ENCODE data around the gene C16orf87. TPM values are rescaled to one million over a fixed set of nuclear protein-coding genes. Genes with fewer than 3 reads are reported as not detected.
A peak's percentile ranks its signal among the peaks of the same experiment; 100 is the strongest.

Gene C16orf87
- total and polyA plus RNA-seq, 2 experiments from 2014 or later = 41.0 to 45.1 TPM

GRCh38 chr16:46866286-46866685 lies 35.3 kb upstream of the C16orf87 start:
- DNase-seq (ENCODE audit: low read depth in 1 of 2, low spot score in 1 of 2) = no peak
- Histone ChIP-seq H3K36me3 (no peaks in the 10 kb centered on the region), H3K27me3 (no peaks in the 10 kb centered on the region), H3K4me3 (no peak overlapping the region), H3K27ac (no peak overlapping the region), H3K4me1 (ENCODE audit: low read depth) (no peaks in the 10 kb centered on the region), H3K9me3 (ENCODE audit: low read depth) (no peaks in the 10 kb centered on the region)
- TF ChIP-seq, protein P1, sequence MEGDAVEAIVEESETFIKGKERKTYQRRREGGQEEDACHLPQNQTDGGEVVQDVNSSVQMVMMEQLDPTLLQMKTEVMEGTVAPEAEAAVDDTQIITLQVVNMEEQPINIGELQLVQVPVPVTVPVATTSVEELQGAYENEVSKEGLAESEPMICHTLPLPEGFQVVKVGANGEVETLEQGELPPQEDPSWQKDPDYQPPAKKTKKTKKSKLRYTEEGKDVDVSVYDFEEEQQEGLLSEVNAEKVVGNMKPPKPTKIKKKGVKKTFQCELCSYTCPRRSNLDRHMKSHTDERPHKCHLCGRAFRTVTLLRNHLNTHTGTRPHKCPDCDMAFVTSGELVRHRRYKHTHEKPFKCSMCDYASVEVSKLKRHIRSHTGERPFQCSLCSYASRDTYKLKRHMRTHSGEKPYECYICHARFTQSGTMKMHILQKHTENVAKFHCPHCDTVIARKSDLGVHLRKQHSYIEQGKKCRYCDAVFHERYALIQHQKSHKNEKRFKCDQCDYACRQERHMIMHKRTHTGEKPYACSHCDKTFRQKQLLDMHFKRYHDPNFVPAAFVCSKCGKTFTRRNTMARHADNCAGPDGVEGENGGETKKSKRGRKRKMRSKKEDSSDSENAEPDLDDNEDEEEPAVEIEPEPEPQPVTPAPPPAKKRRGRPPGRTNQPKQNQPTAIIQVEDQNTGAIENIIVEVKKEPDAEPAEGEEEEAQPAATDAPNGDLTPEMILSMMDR (IDR thresholded peaks at IDR 0.05; ENCODE audit: low read depth, low read length) = no peak

- no peak overlapping the region for H3K27ac ChIP-seq
- no peaks in the 10 kb centered on the region for H3K36me3 ChIP-seq
- H3K9me3 ChIP-seq (ENCODE audit: low read depth) = no peaks in the 10 kb centered on the region
- DNase-seq (ENCODE audit: low read depth in 1 of 2, low spot score in 1 of 2) = no peak
- no peaks in the 10 kb centered on the region for H3K4me1 ChIP-seq (ENCODE audit: low read depth)
- TF ChIP-seq, protein P1 (IDR thresholded peaks at IDR 0.05; ENCODE audit: low read depth, low read length) = no peak
- no peaks in the 10 kb centered on the region for H3K27me3 ChIP-seq
- H3K4me3 ChIP-seq = no peak overlapping the region
These were observed 31.8 kb upstream of the C16orf87 start for GRCh38 chr16:46862555-46863447.

DNA sequence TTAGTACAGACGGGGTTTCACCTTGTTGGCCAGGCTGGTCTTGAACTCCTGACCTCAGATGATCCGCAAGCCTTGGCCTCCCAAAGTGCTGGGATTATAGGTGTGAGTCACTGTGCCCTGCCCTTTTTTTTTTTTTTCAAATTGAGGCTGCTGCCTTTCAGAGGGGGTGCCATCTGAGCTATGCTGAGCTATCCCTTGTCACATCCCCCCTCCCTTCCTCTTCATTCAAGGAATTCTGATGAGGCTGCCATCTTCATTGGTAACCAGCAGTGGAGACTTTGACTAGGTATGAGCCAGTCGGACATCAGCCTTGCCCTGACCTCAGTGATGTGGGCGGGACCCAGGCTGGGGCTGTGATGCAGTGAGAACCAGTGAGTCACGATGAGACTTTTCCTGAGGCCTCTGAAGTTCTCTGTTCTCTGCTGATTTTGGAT lies 28.8 kb upstream of the C16orf87 start:
- H3K4me1 ChIP-seq (ENCODE audit: low read depth) = no peaks in the 10 kb centered on the region
- H3K27ac ChIP-seq = no peak overlapping the region
- DNase-seq (ENCODE audit: low read depth in 1 of 2, low spot score in 1 of 2) = peak in 1 of 2 donors; percentile 81
- TF ChIP-seq, protein P1 (IDR thresholded peaks at IDR 0.05; ENCODE audit: low read depth, low read length) = no peak
- no peaks in the 10 kb centered on the region for H3K36me3 ChIP-seq
- no peak overlapping the region for H3K4me3 ChIP-seq
- H3K27me3 ChIP-seq = no peaks in the 10 kb centered on the region
- no peaks in the 10 kb centered on the region for H3K9me3 ChIP-seq (ENCODE audit: low read depth)

DNA sequence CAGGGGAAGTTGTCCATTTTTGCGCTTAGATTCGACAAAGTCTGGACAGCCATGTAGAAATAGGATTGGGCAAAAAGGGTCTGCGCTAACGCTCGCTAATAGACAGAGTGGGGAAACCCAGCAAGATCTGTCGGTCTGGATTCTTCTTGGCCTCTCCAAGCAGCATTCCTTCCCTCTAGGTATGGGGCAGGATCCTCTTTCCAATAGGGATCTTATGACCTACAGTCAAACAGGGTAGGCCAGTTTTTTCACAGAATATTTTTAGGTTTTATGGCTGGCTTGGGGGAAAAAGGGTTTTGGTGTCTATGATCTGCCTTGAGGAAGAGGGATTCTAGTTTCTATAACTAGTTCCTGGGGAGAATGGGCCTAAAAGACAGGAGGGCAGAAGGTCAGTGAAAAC lies 27.2 kb upstream of the C16orf87 start:
- H3K27ac ChIP-seq = no peak overlapping the region
- no peaks in the 10 kb centered on the region for H3K27me3 ChIP-seq
- no peaks in the 10 kb centered on the region for H3K4me1 ChIP-seq (ENCODE audit: low read depth)
- H3K4me3 ChIP-seq = no peak overlapping the region
- DNase-seq (ENCODE audit: low read depth in 1 of 2, low spot score in 1 of 2) = no peak
- TF ChIP-seq, protein P1 (IDR thresholded peaks at IDR 0.05; ENCODE audit: low read depth, low read length) = no peak
- no peaks in the 10 kb centered on the region for H3K36me3 ChIP-seq
- no peaks in the 10 kb centered on the region for H3K9me3 ChIP-seq (ENCODE audit: low read depth)

DNA sequence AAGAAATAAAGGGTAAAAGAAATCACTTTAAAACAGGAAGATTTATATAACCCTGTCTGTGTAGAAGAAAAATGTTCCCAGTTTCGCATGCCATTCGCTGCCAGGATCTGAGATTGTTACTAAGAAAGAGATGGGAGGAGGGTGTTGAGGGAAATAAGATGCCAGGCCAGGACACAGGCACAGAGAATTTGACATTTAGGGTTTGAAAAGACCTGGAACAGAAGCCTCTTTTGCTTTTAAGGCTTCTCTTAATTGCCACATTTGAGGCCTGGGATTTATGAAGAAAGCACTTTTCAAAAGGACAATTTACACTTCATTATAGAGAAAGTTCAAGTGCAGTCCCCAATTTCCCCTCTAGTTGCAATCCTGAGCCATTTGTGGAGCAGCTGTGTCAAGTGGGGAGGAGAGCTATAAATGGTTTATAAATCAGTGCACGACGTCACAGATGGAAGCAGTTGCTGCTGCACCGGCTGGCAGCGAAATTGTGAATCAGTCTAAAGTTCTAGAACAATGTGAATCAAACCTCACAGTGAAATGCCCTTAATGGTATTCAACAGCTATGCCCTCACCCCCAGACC lies 26.5 kb upstream of the C16orf87 start:
- TF ChIP-seq, protein P1 (IDR thresholded peaks at IDR 0.05; ENCODE audit: low read depth, low read length) = peak; percentile 44
- peak; percentile 50 to 63 for DNase-seq (ENCODE audit: low read depth in 1 of 2, low spot score in 1 of 2)
- no peaks in the 10 kb centered on the region for H3K9me3 ChIP-seq (ENCODE audit: low read depth)
- H3K4me3 ChIP-seq = no peak overlapping the region
- H3K27ac ChIP-seq = no peak overlapping the region
- H3K36me3 ChIP-seq = no peaks in the 10 kb centered on the region
- H3K4me1 ChIP-seq (ENCODE audit: low read depth) = no peaks in the 10 kb centered on the region
- H3K27me3 ChIP-seq = no peaks in the 10 kb centered on the region

Data from cardiac muscle cell (in vitro differentiated cells and primary cell).